Tibial nerve (tissue), 4 donors: ENCODE results near the gene SUFU. TPM values are rescaled to one million over a fixed set of nuclear protein-coding genes. Genes with fewer than 3 reads are reported as not detected.

Experiments
- DNase-seq, 2 donors: peaks; one replicate each; pipeline ENCODE4 v3.0.0-alpha.2; 2019; ENCODE audit warnings: low spot score in 2 of 2
- H3K27ac ChIP-seq, 4 donors: fragments of 200-600 bp; sonication (generic) in 3 of 4; one replicate each; pipeline ENCODE4 v1.5.1; 2017 to 2019; ENCODE audit warnings: mild to moderate bottlenecking in 1 of 4
- H3K27me3 ChIP-seq, 2 donors: fragments of 200-600 bp; sonication (generic) in 1 of 2; one replicate each; pipeline versions ENCODE4 v1.5.1 to v1.6.0; 2017 to 2019
- H3K36me3 ChIP-seq, 3 donors: fragments of 200-600 bp; sonication (generic); one replicate each; pipeline ENCODE4 v1.5.1; 2018 to 2019
- H3K4me1 ChIP-seq, 4 donors: fragments of 200-600 bp; sonication (generic) in 3 of 4; one replicate each; pipeline ENCODE4 v1.5.1; 2017 to 2019
- H3K4me3 ChIP-seq, 4 donors: fragments of 200-600 bp; sonication (generic) in 3 of 4; one replicate each; pipeline ENCODE4 v1.5.1; 2017 to 2019; ENCODE audit warnings: mild to moderate bottlenecking in 1 of 4, moderate library complexity in 1 of 4
- H3K9me3 ChIP-seq, 4 donors: fragments of 200-600 bp; sonication (generic) in 3 of 4; one replicate each; pipeline ENCODE4 v1.5.1; 2017 to 2019
- CTCF ChIP-seq, 5 experiments: fragments of 200-600 bp in 3 of 5; fragments of 450-650 bp in 2 of 5; sonication (generic) in 3 of 5; IDR thresholded peaks; one replicate each; pipeline ENCODE4 v1.5.1; 2016 to 2019; ENCODE audit warnings: antibody characterized with exemption in 5 of 5, mild to moderate bottlenecking in 3 of 5, moderate library complexity in 2 of 5
- EP300 ChIP-seq, 2 donors: sonication (generic); formaldehyde crosslinking; IDR thresholded peaks; one replicate each; pipeline ENCODE4 v1.6.1; 2017; ENCODE audit warnings: antibody characterized with exemption in 2 of 2, mild to moderate bottlenecking in 1 of 2
- POLR2A ChIP-seq, 2 donors: fragments of 450-650 bp; IDR thresholded peaks; one replicate each; pipeline ENCODE4 v1.6.1; 2017; ENCODE audit warnings: antibody characterized with exemption in 2 of 2, mild to moderate bottlenecking in 2 of 2, moderate library complexity in 2 of 2
- WGBS, 2 donors: methylation state at CpG; one replicate each; pipeline ENCODE4 v1.1.5; 2018; 5-methylcytosine and 5-hydroxymethylcytosine counted together
- total RNA-seq, 4 donors: library from RNA; depleted of rRNA; stranded (reverse); fragments of >200 nt; gene quantifications; one replicate each; pipeline ENCODE4 v1.1.0, GENCODE V29; 2016

The SUFU gene
- total RNA-seq, 4 donors from 2014 or later, result 9.8 to 17.1 (median 14.2) TPM

GRCh38 chr10:102484021-102484420 lies 19.8 kb upstream of the SUFU start:
- Histone ChIP-seq H3K9me3 (no peaks in the 10 kb centered on the region), H3K27ac (no peak overlapping the region), H3K4me3 (no peak overlapping the region), H3K4me1 (peaks cover 0 to 2% (median 0%) of the 10 kb centered on the region in 4 donors), H3K27me3 (no peaks in the 10 kb centered on the region), H3K36me3 (peaks cover 5 to 100% (median 58%) of the 10 kb centered on the region in 3 donors)
- no peak for TF ChIP-seq POLR2A (IDR thresholded peaks at IDR 0.05)
- no peak for TF ChIP-seq EP300 (IDR thresholded peaks at IDR 0.05)
- TF ChIP-seq CTCF (IDR thresholded peaks at IDR 0.05), result no peak
- no peak for DNase-seq
- 93% methylated on average over 13 of the region's 13 CpGs for WGBS, 2 donors

- H3K4me1 ChIP-seq, result no peaks in the 10 kb centered on the region
- TF ChIP-seq CTCF (IDR thresholded peaks at IDR 0.05), result no peak
- TF ChIP-seq EP300 (IDR thresholded peaks at IDR 0.05), result no peak
- TF ChIP-seq POLR2A (IDR thresholded peaks at IDR 0.05), result no peak
- no peaks in the 10 kb centered on the region for H3K9me3 ChIP-seq
- DNase-seq, result no peak
- 83 to 87% methylated on average over 18 of the region's 18 CpGs for WGBS, 2 donors
- H3K27me3 ChIP-seq, result no peaks in the 10 kb centered on the region
- H3K27ac ChIP-seq, result no peak overlapping the region
- H3K36me3 ChIP-seq, result peaks cover 5 to 100% (median 66%) of the 10 kb centered on the region in 3 donors
- no peak overlapping the region for H3K4me3 ChIP-seq
These were observed 18.5 kb upstream of the SUFU start for GRCh38 chr10:102485093-102485784.

GRCh38 chr10:102491136-102491535 lies 12.6 kb upstream of the SUFU start:
- 69 to 85% methylated on average over 4 of the region's 4 CpGs for WGBS, 2 donors
- H3K27me3 ChIP-seq, result no peaks in the 10 kb centered on the region
- DNase-seq, result no peak
- peaks cover 0 to 23% (median 0%) of the 10 kb centered on the region in 4 donors for H3K4me1 ChIP-seq
- no peak overlapping the region for H3K4me3 ChIP-seq
- H3K27ac ChIP-seq, result no peak overlapping the region
- H3K9me3 ChIP-seq, result no peaks in the 10 kb centered on the region
- peaks cover 2 to 68% (median 31%) of the 10 kb centered on the region in 3 donors for H3K36me3 ChIP-seq
- no peak for TF ChIP-seq EP300 (IDR thresholded peaks at IDR 0.05)
- TF ChIP-seq POLR2A (IDR thresholded peaks at IDR 0.05), result no peak
- TF ChIP-seq CTCF (IDR thresholded peaks at IDR 0.05), result no peak

- H3K27ac ChIP-seq, result no peak overlapping the region
- no peak overlapping the region for H3K4me3 ChIP-seq
- peaks cover 0 to 55% (median 22%) of the 10 kb centered on the region in 3 donors for H3K36me3 ChIP-seq
- TF ChIP-seq POLR2A (IDR thresholded peaks at IDR 0.05) (no peak), EP300 (IDR thresholded peaks at IDR 0.05) (no peak), CTCF (IDR thresholded peaks at IDR 0.05) (no peak)
- no peak for DNase-seq
- 94 to 96% methylated on average over 7 of the region's 7 CpGs for WGBS, 2 donors
- H3K9me3 ChIP-seq, result no peaks in the 10 kb centered on the region
- H3K4me1 ChIP-seq, result peaks cover 0 to 25% (median 0%) of the 10 kb centered on the region in 4 donors
- H3K27me3 ChIP-seq, result no peaks in the 10 kb centered on the region
These were observed 11.3 kb upstream of the SUFU start for GRCh38 chr10:102492344-102492939.

GRCh38 chr10:102492983-102493382 lies 10.8 kb upstream of the SUFU start:
- DNase-seq, result no peak
- peaks cover 0 to 26% (median 0%) of the 10 kb centered on the region in 4 donors for H3K4me1 ChIP-seq
- H3K4me3 ChIP-seq, result no peak overlapping the region

More at GRCh38 chr10:102492983-102493382, 10.8 kb upstream of the SUFU start:
- Histone ChIP-seq H3K36me3 (peaks cover 0 to 49% (median 18%) of the 10 kb centered on the region in 3 donors), H3K27me3 (no peaks in the 10 kb centered on the region), H3K27ac (no peak overlapping the region), H3K9me3 (no peaks in the 10 kb centered on the region)
- TF ChIP-seq CTCF (IDR thresholded peaks at IDR 0.05) (no peak), POLR2A (IDR thresholded peaks at IDR 0.05) (no peak), EP300 (IDR thresholded peaks at IDR 0.05) (no peak)
- 33 to 56% methylated on average over 2 of the region's 2 CpGs for WGBS, 2 donors
